HCT116 (cell line): ENCODE results near the gene TTYH2.

Source experiments
- EZH2 ChIP-seq: fragments of 200-600 bp; sonication (generic); IDR thresholded peaks from 2 replicates; pipeline ENCODE4 v1.6.1; 2017; ENCODE audit warnings: antibody characterized with exemption, mixed run types
- EZH2phosphoT487 ChIP-seq: fragments of 200-600 bp; IDR thresholded peaks from 2 replicates; pipeline ENCODE4 v1.6.1; 2018; ENCODE audit warnings: antibody characterized with exemption, borderline replicate concordance
- FOSL1 ChIP-seq: IDR thresholded peaks from 2 replicates; pipeline ENCODE4 v1.6.1; 2012; ENCODE audit warnings: low read depth
- POLR2A ChIP-seq: IDR thresholded peaks from 2 replicates; pipeline ENCODE4 v1.7.0; 2011; ENCODE audit warnings: borderline replicate concordance; ENCODE audit not compliant: insufficient read depth, insufficient read length; ENCODE audit errors: extremely low read depth
- POLR2AphosphoS5 ChIP-seq: IDR thresholded peaks from 2 replicates; pipeline ENCODE4 v1.6.1; 2011; ENCODE audit warnings: mild to moderate bottlenecking, low read depth, low read length, moderate library complexity
- TCF7L2 ChIP-seq: IDR thresholded peaks from 2 replicates; pipeline ENCODE4 v1.7.0; 2011; ENCODE audit warnings: borderline replicate concordance, inconsistent platforms; ENCODE audit not compliant: insufficient read depth, insufficient read length; ENCODE audit errors: extremely low read depth
- TF ChIP-seq, protein P1 (sequence below), 3 experiments: fragments of 200-600 bp in 1 of 3; sonication (generic) in 1 of 3; IDR thresholded peaks in 2 of 3; conservative IDR thresholded peaks in 1 of 3; 2 replicates each; pipeline ENCODE4 v1.5.1; 2012 to 2017; ENCODE audit warnings: low read depth in 2 of 3, low read length in 2 of 3, antibody characterized with exemption in 1 of 3, borderline replicate concordance in 1 of 3, control low read depth in 1 of 3, mild to moderate bottlenecking in 1 of 3, mixed read lengths in 1 of 3, mixed run types in 1 of 3, moderate library complexity in 1 of 3; ENCODE audit not compliant: insufficient read depth in 1 of 3
- TF ChIP-seq, protein P2 (sequence below): IDR thresholded peaks from 2 replicates; pipeline ENCODE4 v1.6.1; 2012; ENCODE audit warnings: low read depth
- TF ChIP-seq, protein P3 (sequence below): IDR thresholded peaks from 2 replicates; pipeline ENCODE4 v1.6.1; 2012
- TF ChIP-seq, protein P4 (sequence below): IDR thresholded peaks from 2 replicates; pipeline ENCODE4 v1.6.1; 2012

DNA sequence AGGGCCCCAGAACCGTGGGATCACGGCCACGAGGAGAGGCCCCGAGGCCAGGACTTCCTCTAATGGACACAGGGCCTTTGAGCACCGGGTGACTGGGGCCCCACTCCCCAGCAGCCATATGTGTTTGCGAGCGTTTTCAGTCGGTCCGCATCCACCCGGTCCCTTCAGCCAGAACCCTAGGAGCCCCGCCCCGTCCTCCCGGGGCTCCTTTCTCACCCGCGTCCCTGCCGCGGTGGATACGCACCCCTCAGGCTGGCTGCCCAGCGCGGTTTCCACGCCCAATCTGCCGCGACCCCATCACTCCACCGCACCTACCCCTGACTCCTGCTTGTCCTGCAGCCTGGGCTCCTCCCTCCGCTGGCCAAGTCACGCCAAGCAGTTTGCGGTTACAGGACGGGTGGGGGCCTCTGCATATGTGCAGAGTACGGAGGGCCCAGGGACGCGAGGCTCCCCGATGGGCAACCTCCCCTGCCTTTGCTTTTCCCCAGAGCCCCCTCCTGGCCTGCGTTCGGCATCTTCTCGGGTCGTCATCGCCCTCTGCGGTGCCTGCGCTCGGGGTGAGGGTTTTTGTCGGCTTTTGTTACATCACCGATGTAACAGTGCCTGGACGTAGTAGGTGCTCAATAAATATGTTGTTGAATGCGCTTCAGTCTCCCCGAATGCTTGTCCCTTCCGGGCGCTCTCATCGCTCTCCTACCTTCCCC lies 1.0 kb upstream of the TTYH2 start:
- TF ChIP-seq EZH2 (no peak), TCF7L2 (no peak), POLR2A (no peak), POLR2AphosphoS5 (no peak), FOSL1 (no peak), EZH2phosphoT487 (no peak)
- TF ChIP-seq, protein P1, sequence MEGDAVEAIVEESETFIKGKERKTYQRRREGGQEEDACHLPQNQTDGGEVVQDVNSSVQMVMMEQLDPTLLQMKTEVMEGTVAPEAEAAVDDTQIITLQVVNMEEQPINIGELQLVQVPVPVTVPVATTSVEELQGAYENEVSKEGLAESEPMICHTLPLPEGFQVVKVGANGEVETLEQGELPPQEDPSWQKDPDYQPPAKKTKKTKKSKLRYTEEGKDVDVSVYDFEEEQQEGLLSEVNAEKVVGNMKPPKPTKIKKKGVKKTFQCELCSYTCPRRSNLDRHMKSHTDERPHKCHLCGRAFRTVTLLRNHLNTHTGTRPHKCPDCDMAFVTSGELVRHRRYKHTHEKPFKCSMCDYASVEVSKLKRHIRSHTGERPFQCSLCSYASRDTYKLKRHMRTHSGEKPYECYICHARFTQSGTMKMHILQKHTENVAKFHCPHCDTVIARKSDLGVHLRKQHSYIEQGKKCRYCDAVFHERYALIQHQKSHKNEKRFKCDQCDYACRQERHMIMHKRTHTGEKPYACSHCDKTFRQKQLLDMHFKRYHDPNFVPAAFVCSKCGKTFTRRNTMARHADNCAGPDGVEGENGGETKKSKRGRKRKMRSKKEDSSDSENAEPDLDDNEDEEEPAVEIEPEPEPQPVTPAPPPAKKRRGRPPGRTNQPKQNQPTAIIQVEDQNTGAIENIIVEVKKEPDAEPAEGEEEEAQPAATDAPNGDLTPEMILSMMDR (IDR thresholded peaks at IDR 0.05 in 2 of 3, conservative IDR thresholded peaks at IDR 0.05 in 1 of 3; ENCODE audit: borderline replicate concordance in 1 of 3, insufficient read depth in 1 of 3, low read depth in 2 of 3, low read length in 2 of 3) = no peak
- TF ChIP-seq, protein P2, sequence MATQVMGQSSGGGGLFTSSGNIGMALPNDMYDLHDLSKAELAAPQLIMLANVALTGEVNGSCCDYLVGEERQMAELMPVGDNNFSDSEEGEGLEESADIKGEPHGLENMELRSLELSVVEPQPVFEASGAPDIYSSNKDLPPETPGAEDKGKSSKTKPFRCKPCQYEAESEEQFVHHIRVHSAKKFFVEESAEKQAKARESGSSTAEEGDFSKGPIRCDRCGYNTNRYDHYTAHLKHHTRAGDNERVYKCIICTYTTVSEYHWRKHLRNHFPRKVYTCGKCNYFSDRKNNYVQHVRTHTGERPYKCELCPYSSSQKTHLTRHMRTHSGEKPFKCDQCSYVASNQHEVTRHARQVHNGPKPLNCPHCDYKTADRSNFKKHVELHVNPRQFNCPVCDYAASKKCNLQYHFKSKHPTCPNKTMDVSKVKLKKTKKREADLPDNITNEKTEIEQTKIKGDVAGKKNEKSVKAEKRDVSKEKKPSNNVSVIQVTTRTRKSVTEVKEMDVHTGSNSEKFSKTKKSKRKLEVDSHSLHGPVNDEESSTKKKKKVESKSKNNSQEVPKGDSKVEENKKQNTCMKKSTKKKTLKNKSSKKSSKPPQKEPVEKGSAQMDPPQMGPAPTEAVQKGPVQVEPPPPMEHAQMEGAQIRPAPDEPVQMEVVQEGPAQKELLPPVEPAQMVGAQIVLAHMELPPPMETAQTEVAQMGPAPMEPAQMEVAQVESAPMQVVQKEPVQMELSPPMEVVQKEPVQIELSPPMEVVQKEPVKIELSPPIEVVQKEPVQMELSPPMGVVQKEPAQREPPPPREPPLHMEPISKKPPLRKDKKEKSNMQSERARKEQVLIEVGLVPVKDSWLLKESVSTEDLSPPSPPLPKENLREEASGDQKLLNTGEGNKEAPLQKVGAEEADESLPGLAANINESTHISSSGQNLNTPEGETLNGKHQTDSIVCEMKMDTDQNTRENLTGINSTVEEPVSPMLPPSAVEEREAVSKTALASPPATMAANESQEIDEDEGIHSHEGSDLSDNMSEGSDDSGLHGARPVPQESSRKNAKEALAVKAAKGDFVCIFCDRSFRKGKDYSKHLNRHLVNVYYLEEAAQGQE = no peak
- TF ChIP-seq, protein P3, sequence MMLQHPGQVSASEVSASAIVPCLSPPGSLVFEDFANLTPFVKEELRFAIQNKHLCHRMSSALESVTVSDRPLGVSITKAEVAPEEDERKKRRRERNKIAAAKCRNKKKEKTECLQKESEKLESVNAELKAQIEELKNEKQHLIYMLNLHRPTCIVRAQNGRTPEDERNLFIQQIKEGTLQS = no peak
- TF ChIP-seq, protein P4, sequence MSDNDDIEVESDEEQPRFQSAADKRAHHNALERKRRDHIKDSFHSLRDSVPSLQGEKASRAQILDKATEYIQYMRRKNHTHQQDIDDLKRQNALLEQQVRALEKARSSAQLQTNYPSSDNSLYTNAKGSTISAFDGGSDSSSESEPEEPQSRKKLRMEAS = no peak
